Natural killer cell (primary cell): ENCODE measurements around the gene OR8G5. TPM values are rescaled to one million over a fixed set of nuclear protein-coding genes. Genes with fewer than 3 reads are reported as not detected.
"Not testable (repeated sequence)": the region's sequence is repeated elsewhere in the genome, so short reads cannot be mapped to it uniquely, and the experiment has no call there.

Experiments used
- ATAC-seq, 3 donors: fragments of 150-1000 bp in 2 of 3; fragments of 200-7000 bp in 1 of 3; cut with Tn5 transposase; 1 replicate in 1 of 3; 2 replicates in 2 of 3; pipeline ENCODE4 v1.10.0; 2021; ENCODE audit warnings: mild to moderate bottlenecking in 2 of 3, moderate library complexity in 2 of 3
- DNase-seq, 2 donors: peaks; one replicate each; pipeline versions ENCODE4 v3.0.0 to v3.0.0-alpha.2; 2013 to 2021; ENCODE audit warnings: mixed read lengths in 1 of 2
- H3K27ac ChIP-seq: one replicate; pipeline ENCODE4 v1.5.1; 2013; ENCODE audit warnings: mild to moderate bottlenecking, low read length
- H3K27me3 ChIP-seq: one replicate; pipeline ENCODE4 v1.6.1; 2013; ENCODE audit warnings: low read length; ENCODE audit not compliant: control insufficient read depth, insufficient read depth
- H3K36me3 ChIP-seq: one replicate; pipeline ENCODE4 v1.6.1; 2013; ENCODE audit warnings: low read length; ENCODE audit not compliant: control insufficient read depth, insufficient read depth
- H3K4me1 ChIP-seq: one replicate; pipeline ENCODE4 v1.6.1; 2013; ENCODE audit warnings: low read length; ENCODE audit not compliant: control insufficient read depth, insufficient read depth
- H3K4me3 ChIP-seq: one replicate; pipeline ENCODE4 v1.5.1; 2013; ENCODE audit warnings: low read length
- H3K9me3 ChIP-seq: one replicate; pipeline ENCODE4 v1.6.1; 2013; ENCODE audit warnings: low read length; ENCODE audit not compliant: control insufficient read depth, insufficient read depth
- H3K27ac Mint-ChIP-seq, 2 donors: one replicate each; pipeline ENCODE4 v1.8.0; 2022; ENCODE audit warnings: mild to moderate bottlenecking in 2 of 2, mixed read lengths in 2 of 2, moderate library complexity in 1 of 2
- H3K27me3 Mint-ChIP-seq, 2 donors: one replicate each; pipeline ENCODE4 v1.8.0; 2022; ENCODE audit warnings: low read depth in 2 of 2, mixed read lengths in 2 of 2
- H3K36me3 Mint-ChIP-seq: one replicate; pipeline ENCODE4 v1.8.0; 2022; ENCODE audit warnings: mixed read lengths
- H3K4me1 Mint-ChIP-seq, 2 donors: one replicate each; pipeline ENCODE4 v1.8.0; 2022; ENCODE audit warnings: mixed read lengths in 2 of 2
- H3K4me3 Mint-ChIP-seq: one replicate; pipeline ENCODE4 v1.8.0; 2022; ENCODE audit warnings: mild to moderate bottlenecking, moderate library complexity, mixed read lengths
- H3K9me3 Mint-ChIP-seq, 2 donors: one replicate each; pipeline ENCODE4 v1.8.0; 2022; ENCODE audit warnings: mixed read lengths in 2 of 2
- WGBS: methylation state at CpG from one replicate; pipeline ENCODE4 v1.1.7; 2013; ENCODE audit warnings: missing lambda C conversion rate; ENCODE audit not compliant: insufficient coverage; 5-methylcytosine and 5-hydroxymethylcytosine counted together
- intact Hi-C: fragments of 100-400 bp; cut with micrococcal nuclease; formaldehyde crosslinking; loops from one replicate; pipeline ENCODE4 v1.14.2; 2022
- total RNA-seq, 4 donors: library from RNA; stranded (reverse); fragments of 120-200 nt in 1 of 4; gene quantifications; one replicate each; pipeline versions ENCODE4 v1.2.3 to v1.2.4, GENCODE V29; 2013 to 2022
- TF ChIP-seq, protein P1 (sequence below): fragments of 200-600 bp; IDR thresholded peaks from one replicate; pipeline ENCODE4 v1.8.0; 2022; ENCODE audit warnings: antibody characterized with exemption

Gene OR8G5
- total RNA-seq, 3 donors from 2014 or later (not counting 1 experiment from before 2014, with no cell fraction given): not detected

- H3K4me1 ChIP-seq: no peaks in the 10 kb centered on the region
- Mint-ChIP-seq H3K27ac (no peak overlapping the region), H3K9me3 (peaks cover 0 to 2% of the 10 kb centered on the region in 2 donors), H3K4me1 (no peaks in the 10 kb centered on the region), H3K27me3 (no peaks in the 10 kb centered on the region), H3K36me3 (no peaks in the 10 kb centered on the region), H3K4me3 (no peak overlapping the region)
- H3K27ac ChIP-seq: no peak overlapping the region
- H3K36me3 ChIP-seq: no peaks in the 10 kb centered on the region
- intact Hi-C loops: no loop called here
- WGBS: 66% methylated on average over 4 of the region's 5 CpGs
- no peak overlapping the region for H3K4me3 ChIP-seq
- no peaks in the 10 kb centered on the region for H3K9me3 ChIP-seq
- H3K27me3 ChIP-seq: no peaks in the 10 kb centered on the region
- TF ChIP-seq, protein P1, sequence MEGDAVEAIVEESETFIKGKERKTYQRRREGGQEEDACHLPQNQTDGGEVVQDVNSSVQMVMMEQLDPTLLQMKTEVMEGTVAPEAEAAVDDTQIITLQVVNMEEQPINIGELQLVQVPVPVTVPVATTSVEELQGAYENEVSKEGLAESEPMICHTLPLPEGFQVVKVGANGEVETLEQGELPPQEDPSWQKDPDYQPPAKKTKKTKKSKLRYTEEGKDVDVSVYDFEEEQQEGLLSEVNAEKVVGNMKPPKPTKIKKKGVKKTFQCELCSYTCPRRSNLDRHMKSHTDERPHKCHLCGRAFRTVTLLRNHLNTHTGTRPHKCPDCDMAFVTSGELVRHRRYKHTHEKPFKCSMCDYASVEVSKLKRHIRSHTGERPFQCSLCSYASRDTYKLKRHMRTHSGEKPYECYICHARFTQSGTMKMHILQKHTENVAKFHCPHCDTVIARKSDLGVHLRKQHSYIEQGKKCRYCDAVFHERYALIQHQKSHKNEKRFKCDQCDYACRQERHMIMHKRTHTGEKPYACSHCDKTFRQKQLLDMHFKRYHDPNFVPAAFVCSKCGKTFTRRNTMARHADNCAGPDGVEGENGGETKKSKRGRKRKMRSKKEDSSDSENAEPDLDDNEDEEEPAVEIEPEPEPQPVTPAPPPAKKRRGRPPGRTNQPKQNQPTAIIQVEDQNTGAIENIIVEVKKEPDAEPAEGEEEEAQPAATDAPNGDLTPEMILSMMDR: no peak
- DNase-seq (no peak), ATAC-seq (no peak)
Observed at GRCh38 chr11:124238512-124238911, 17.7 kb upstream of the OR8G5 start.

- no peaks in the 10 kb centered on the region for H3K9me3 ChIP-seq
- Mint-ChIP-seq H3K9me3 (peaks cover 0 to 2% of the 10 kb centered on the region in 2 donors), H3K36me3 (no peaks in the 10 kb centered on the region), H3K4me1 (no peaks in the 10 kb centered on the region), H3K4me3 (no peak within 1 kb of the TSS), H3K27me3 (no peaks in the 10 kb centered on the region), H3K27ac (no peak within 1 kb of the TSS)
- no peak within 1 kb of the TSS for H3K27ac ChIP-seq
- DNase-seq: no peak
- no peak within 1 kb of the TSS for H3K4me3 ChIP-seq
- WGBS: 86% methylated on average over 3 of the region's 3 CpGs
- no peaks in the 10 kb centered on the region for H3K4me1 ChIP-seq
- intact Hi-C loops: no loop called here
- no peaks in the 10 kb centered on the region for H3K27me3 ChIP-seq
- ATAC-seq: no peak
- TF ChIP-seq, protein P1: no peak
- no peaks in the 10 kb centered on the region for H3K36me3 ChIP-seq
Observed at GRCh38 chr11:124240621-124241397, 15.4 kb upstream of the OR8G5 start, which contains the start of gene OR8G1. OR8G1 (plus strand) TSS chr11:124241095; CDS start chr11:124249676, 8,581 bp downstream.

GRCh38 chr11:124249869-124250268, 6.3 kb upstream of the OR8G5 start:
- H3K9me3 Mint-ChIP-seq, ATAC-seq, H3K4me3 Mint-ChIP-seq, H3K4me1 Mint-ChIP-seq, H3K27me3 ChIP-seq, DNase-seq, H3K27ac ChIP-seq, H3K9me3 ChIP-seq, H3K36me3 ChIP-seq, intact Hi-C loops, H3K36me3 Mint-ChIP-seq, H3K27ac Mint-ChIP-seq, H3K4me1 ChIP-seq, H3K27me3 Mint-ChIP-seq, H3K4me3 ChIP-seq: not testable (repeated sequence)
- WGBS: 68% methylated on average over 3 of the region's 3 CpGs

GRCh38 chr11:124265041-124265440, 8.9 kb downstream of the OR8G5 start:
- DNase-seq, H3K27me3 ChIP-seq, H3K36me3 ChIP-seq, H3K27me3 Mint-ChIP-seq, H3K4me1 Mint-ChIP-seq, H3K27ac Mint-ChIP-seq, H3K9me3 Mint-ChIP-seq, intact Hi-C loops, ATAC-seq, H3K4me3 Mint-ChIP-seq, H3K4me1 ChIP-seq, H3K27ac ChIP-seq, H3K36me3 Mint-ChIP-seq, H3K4me3 ChIP-seq, H3K9me3 ChIP-seq: not testable (repeated sequence)
- 66% methylated on average over 2 of the region's 4 CpGs for WGBS

DNA sequence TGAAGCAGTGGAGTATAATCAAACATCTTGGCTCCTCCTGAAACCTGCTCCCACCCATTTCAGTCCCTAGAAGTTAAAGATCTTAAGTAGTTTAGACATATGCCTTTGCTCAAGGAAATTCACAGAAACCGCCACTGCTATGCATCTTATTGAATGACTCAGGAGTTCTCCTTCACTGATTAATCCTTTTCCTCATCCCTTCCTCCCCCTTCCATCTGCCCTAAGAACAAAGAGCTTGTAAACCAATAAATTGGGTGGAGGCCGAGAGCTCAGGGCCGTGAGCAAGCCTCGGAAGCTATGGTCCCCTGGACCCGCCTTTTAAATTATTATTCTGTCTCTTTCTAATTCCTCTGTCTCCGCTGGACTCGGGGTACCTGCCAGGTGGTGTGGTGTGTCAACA, 14.7 kb downstream of the OR8G5 start:
- ATAC-seq, H3K27ac Mint-ChIP-seq, H3K36me3 Mint-ChIP-seq, H3K4me1 Mint-ChIP-seq, H3K36me3 ChIP-seq, H3K9me3 ChIP-seq, H3K4me3 ChIP-seq, H3K4me3 Mint-ChIP-seq, H3K27me3 Mint-ChIP-seq, DNase-seq, H3K9me3 Mint-ChIP-seq, H3K27ac ChIP-seq, intact Hi-C loops, H3K27me3 ChIP-seq, H3K4me1 ChIP-seq: not testable (repeated sequence)
- 81% methylated on average over 5 of the region's 7 CpGs for WGBS
